IMR-90 (cell line): ENCODE measurements around the gene MYLK4. TPM values are rescaled to one million over a fixed set of nuclear protein-coding genes. Genes with fewer than 3 reads are reported as not detected.

Experiments
- ATAC-seq: fragments of 200-7000 bp; cut with Tn5 transposase; 2 replicates; pipeline ENCODE4 v1.9.1; 2020; ENCODE audit warnings: low read depth, mild to moderate bottlenecking, moderate library complexity
- BruUV-seq: library from RNA; stranded (reverse); fragments of 400-500 nt; replicated peaks from 2 replicates; lab custom pipeline; 2021; lab: Mats Ljungman, UMichigan
- CTCF ChIA-PET: fragments of 300-600 bp; formaldehyde crosslinking; extraction: SDS; loops from one replicate; lab custom pipeline; 2021; ENCODE audit warnings: antibody characterized with exemption; lab: Yijun Ruan, JAX
- POLR2A ChIA-PET: fragments of 300-600 bp; sonication (Branson Sonifier 250); formaldehyde crosslinking; loops from one replicate; lab custom pipeline; 2022; ENCODE audit warnings: antibody characterized with exemption; ENCODE audit not compliant: unreplicated experiment; lab: Charles Lee
- DNase-seq: peaks from one replicate; pipeline ENCODE4 v3.0.0; 2013
- H2AFZ ChIP-seq: replicated peaks from 2 replicates; pipeline ENCODE3; 2013; ENCODE audit warnings: low read length, mild to moderate bottlenecking; ENCODE audit not compliant: poor library complexity
- H2AK5ac ChIP-seq: 2 replicates; pipeline ENCODE4 v1.6.1; 2013; ENCODE audit warnings: low read depth, low read length, inconsistent platforms
- H2AK9ac ChIP-seq: replicated peaks from 2 replicates; pipeline ENCODE3; 2013; ENCODE audit warnings: mild to moderate bottlenecking, low read depth, low read length, moderate library complexity; ENCODE audit not compliant: poor library complexity
- H2BK120ac ChIP-seq: 2 replicates; pipeline ENCODE4 v1.6.1; 2013; ENCODE audit warnings: low read depth, low read length, inconsistent platforms
- H2BK15ac ChIP-seq: 3 replicates; pipeline ENCODE4 v1.6.1; 2013; ENCODE audit warnings: low read depth, low read length, inconsistent platforms
- H2BK20ac ChIP-seq: 2 replicates; pipeline ENCODE4 v1.6.1; 2013; ENCODE audit warnings: low read depth, mild to moderate bottlenecking, inconsistent platforms, low read length, moderate library complexity
- H2BK5ac ChIP-seq: 2 replicates; pipeline ENCODE4 v1.6.1; 2013; ENCODE audit warnings: mild to moderate bottlenecking, low read depth, low read length, inconsistent platforms; ENCODE audit not compliant: poor library complexity, severe bottlenecking
- H3K14ac ChIP-seq: replicated peaks from 2 replicates; pipeline ENCODE4 v1.6.1; 2013; ENCODE audit warnings: low read depth, low read length, inconsistent platforms
- H3K18ac ChIP-seq: 2 replicates; pipeline ENCODE4 v1.6.1; 2013; ENCODE audit warnings: low read depth, low read length, control low read depth
- H3K23ac ChIP-seq: 2 replicates; pipeline ENCODE4 v1.6.1; 2013; ENCODE audit warnings: low read depth, low read length, inconsistent platforms
- H3K27ac ChIP-seq: 2 replicates; pipeline ENCODE4 v1.5.1; 2013; ENCODE audit warnings: mild to moderate bottlenecking, control low read depth, low read length; ENCODE audit not compliant: insufficient read depth
- H3K27me3 ChIP-seq: 2 replicates; pipeline ENCODE4 v1.6.1; 2013; ENCODE audit warnings: low read length; ENCODE audit not compliant: control insufficient read depth, insufficient read depth
- H3K36me3 ChIP-seq: 2 replicates; pipeline ENCODE4 v1.6.1; 2013; ENCODE audit warnings: low read length, mixed read lengths; ENCODE audit not compliant: control insufficient read depth, insufficient read depth
- H3K4ac ChIP-seq: 2 replicates; pipeline ENCODE4 v1.6.1; 2013; ENCODE audit warnings: low read depth, low read length, inconsistent platforms
- H3K4me1 ChIP-seq: 2 replicates; pipeline ENCODE4 v1.6.1; 2013; ENCODE audit warnings: low read length, mixed read lengths; ENCODE audit not compliant: control insufficient read depth, insufficient read depth
- H3K4me2 ChIP-seq: 2 replicates; pipeline ENCODE4 v1.6.1; 2013; ENCODE audit warnings: low read depth, mild to moderate bottlenecking, control low read depth, low read length, moderate library complexity
- H3K4me3 ChIP-seq: 2 replicates; pipeline ENCODE4 v1.5.1; 2013; ENCODE audit warnings: low read depth, mild to moderate bottlenecking, control low read depth, low read length, moderate library complexity; ENCODE audit not compliant: insufficient read depth
- H3K56ac ChIP-seq: 2 replicates; pipeline ENCODE4 v1.6.1; 2013; ENCODE audit warnings: low read length, inconsistent platforms; ENCODE audit not compliant: insufficient read depth; ENCODE audit errors: extremely low read depth
- H3K79me1 ChIP-seq, 2 experiments: 2 replicates each; pipeline ENCODE4 v1.6.1; 2013; ENCODE audit warnings: low read length in 2 of 2, inconsistent platforms in 1 of 2, low read depth in 1 of 2
- H3K9ac ChIP-seq: 2 replicates; pipeline ENCODE4 v1.6.1; 2013; ENCODE audit warnings: low read depth, low read length, control low read depth
- H3K9me1 ChIP-seq: 2 replicates; pipeline ENCODE4 v1.6.1; 2013; ENCODE audit warnings: low read length, inconsistent platforms; ENCODE audit not compliant: insufficient read depth
- H3K9me3 ChIP-seq: 2 replicates; pipeline ENCODE4 v1.6.1; 2013; ENCODE audit warnings: low read length; ENCODE audit not compliant: control insufficient read depth, insufficient read depth
- H4K20me1 ChIP-seq: 2 replicates; pipeline ENCODE4 v1.6.1; 2013; ENCODE audit warnings: low read length, inconsistent platforms; ENCODE audit not compliant: insufficient read depth
- H4K5ac ChIP-seq: 2 replicates; pipeline ENCODE4 v1.6.1; 2013; ENCODE audit warnings: mild to moderate bottlenecking, low read depth, low read length, control low read depth
- H4K8ac ChIP-seq, 2 experiments: 2 replicates each; pipeline ENCODE4 v1.6.1; 2013; ENCODE audit warnings: low read depth in 2 of 2, low read length in 2 of 2, control low read depth in 1 of 2, inconsistent platforms in 1 of 2
- H4K91ac ChIP-seq: 2 replicates; pipeline ENCODE4 v1.6.1; 2013; ENCODE audit warnings: low read depth, low read length, inconsistent platforms; ENCODE audit not compliant: insufficient read depth
- CEBPB ChIP-seq: IDR thresholded peaks from 2 replicates; pipeline ENCODE4 v1.6.1; 2012; ENCODE audit warnings: low read depth, low read length, improper control_type of control experiment
- CHD1 ChIP-seq: IDR thresholded peaks from 2 replicates; pipeline ENCODE4 v1.6.1; 2012; ENCODE audit warnings: low read depth, low read length, improper control_type of control experiment
- MXI1 ChIP-seq: IDR thresholded peaks from 2 replicates; pipeline ENCODE4 v1.6.1; 2012; ENCODE audit warnings: low read depth, mild to moderate bottlenecking, low read length, moderate library complexity, borderline replicate concordance
- POLR2A ChIP-seq: IDR thresholded peaks from 2 replicates; pipeline ENCODE4 v1.6.1; 2012; ENCODE audit warnings: mild to moderate bottlenecking, low read depth, low read length
- RAD21 ChIP-seq: IDR thresholded peaks from 2 replicates; pipeline ENCODE4 v1.6.1; 2012; ENCODE audit warnings: low read length, improper control_type of control experiment
- RFX5 ChIP-seq: IDR thresholded peaks from 2 replicates; pipeline ENCODE4 v1.8.0; 2012; ENCODE audit warnings: low read depth, mild to moderate bottlenecking, low read length, moderate library complexity
- SMC3 ChIP-seq: fragments of 150-350 bp; IDR thresholded peaks from 2 replicates; pipeline ENCODE4 v1.6.1; 2016; ENCODE audit warnings: low read depth, mild to moderate bottlenecking, antibody characterized with exemption, low read length, moderate library complexity
- whole genome bisulfite sequencing, 2 experiments: methylation state at CpG; one replicate each; pipeline versions ENCODE4 v1.1.5 to v1.1.7; 2013; ENCODE audit warnings: missing lambda C conversion rate in 2 of 2; ENCODE audit not compliant: insufficient read length in 1 of 2; ENCODE audit errors: extremely low coverage in 2 of 2; 5-methylcytosine and 5-hydroxymethylcytosine counted together
- dilution Hi-C: fragments of 300-500 bp; cut with HindIII; formaldehyde crosslinking; loops from one replicate; pipeline ENCODE4 v1.14.3; 2018; ENCODE audit warnings: low sequenced_read_pairs; ENCODE audit not compliant: unreplicated experiment
- in situ Hi-C: fragments of 300-500 bp; cut with MboI; formaldehyde crosslinking; loops from 3 replicates; pipeline ENCODE4 v1.14.3; 2019; ENCODE audit warnings: low sequenced_read_pairs, inconsistent platforms, mixed read lengths
- intact Hi-C: fragments of 100-400 bp; cut with micrococcal nuclease; formaldehyde crosslinking; loops from 2 replicates; pipeline ENCODE4 v1.10.0; 2022
- polyA plus RNA-seq, 3 experiments: library from polyadenylated mRNA; depleted of rRNA; stranded (reverse); fragments of >200 nt; gene quantifications; 2 replicates each; pipeline ENCODE4 v1.2.3, GENCODE V29; 2012; ENCODE audit warnings: low replicate concordance in 1 of 3
- total RNA-seq: library from RNA; depleted of rRNA; stranded (reverse); fragments of >200 nt; gene quantifications from 2 replicates; pipeline ENCODE4 v1.2.3, GENCODE V29; 2012
- TF ChIP-seq, protein P1 (sequence below): conservative IDR thresholded peaks from 2 replicates; pipeline ENCODE4 v1.5.1; 2012; ENCODE audit warnings: mild to moderate bottlenecking, low read depth, low read length, improper control_type of control experiment

MYLK4 gene
- total and polyA plus RNA-seq, 2 of the 4 experiments (the other 2 are of a cell fraction): under 0.01 to 0.07 TPM

- no peaks in the 10 kb centered on the region for H3K79me1 ChIP-seq
- H3K56ac ChIP-seq: no peak overlapping the region
- no peak overlapping the region for H2BK20ac ChIP-seq
- H3K27ac ChIP-seq: no peak overlapping the region
- H2BK5ac ChIP-seq: no peak overlapping the region
- ChIA-PET CTCF (no interaction called here), POLR2A (no interaction called here)
- no peak overlapping the region for H2AK5ac ChIP-seq
- no peak overlapping the region for H3K4me2 ChIP-seq
- no peak overlapping the region for H2AK9ac ChIP-seq
- H3K4me1 ChIP-seq: no peaks in the 10 kb centered on the region
- 100% methylated on average over 1 of the region's 6 CpGs; no CpG with 5 or more reads in 1 of the 2 experiments for WGBS, 2 experiments
- H4K91ac ChIP-seq: no peak overlapping the region
- H3K23ac ChIP-seq: no peak overlapping the region
- no peak overlapping the region for H3K9ac ChIP-seq
- H3K18ac ChIP-seq: no peak overlapping the region
- BruUV-seq: no TSS peak
- TF ChIP-seq MXI1 (no peak), POLR2A (no peak), CHD1 (no peak), RFX5 (no peak), CEBPB (no peak), SMC3 (no peak), RAD21 (no peak)
- TF ChIP-seq, protein P1, sequence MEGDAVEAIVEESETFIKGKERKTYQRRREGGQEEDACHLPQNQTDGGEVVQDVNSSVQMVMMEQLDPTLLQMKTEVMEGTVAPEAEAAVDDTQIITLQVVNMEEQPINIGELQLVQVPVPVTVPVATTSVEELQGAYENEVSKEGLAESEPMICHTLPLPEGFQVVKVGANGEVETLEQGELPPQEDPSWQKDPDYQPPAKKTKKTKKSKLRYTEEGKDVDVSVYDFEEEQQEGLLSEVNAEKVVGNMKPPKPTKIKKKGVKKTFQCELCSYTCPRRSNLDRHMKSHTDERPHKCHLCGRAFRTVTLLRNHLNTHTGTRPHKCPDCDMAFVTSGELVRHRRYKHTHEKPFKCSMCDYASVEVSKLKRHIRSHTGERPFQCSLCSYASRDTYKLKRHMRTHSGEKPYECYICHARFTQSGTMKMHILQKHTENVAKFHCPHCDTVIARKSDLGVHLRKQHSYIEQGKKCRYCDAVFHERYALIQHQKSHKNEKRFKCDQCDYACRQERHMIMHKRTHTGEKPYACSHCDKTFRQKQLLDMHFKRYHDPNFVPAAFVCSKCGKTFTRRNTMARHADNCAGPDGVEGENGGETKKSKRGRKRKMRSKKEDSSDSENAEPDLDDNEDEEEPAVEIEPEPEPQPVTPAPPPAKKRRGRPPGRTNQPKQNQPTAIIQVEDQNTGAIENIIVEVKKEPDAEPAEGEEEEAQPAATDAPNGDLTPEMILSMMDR: no peak
- dilution Hi-C loops: no loop called here
- no peaks in the 10 kb centered on the region for H3K9me3 ChIP-seq
- no peak for ATAC-seq
- no peaks in the 10 kb centered on the region for H3K9me1 ChIP-seq
- H3K27me3 ChIP-seq: no peaks in the 10 kb centered on the region
- intact Hi-C loops: no loop called here
- peak overlapping the region; percentile 45 for H2AFZ ChIP-seq
- no peak overlapping the region for H3K4ac ChIP-seq
- H4K20me1 ChIP-seq: no peaks in the 10 kb centered on the region
- H2BK120ac ChIP-seq: no peak overlapping the region
- DNase-seq: no peak
- H3K14ac ChIP-seq: no peak overlapping the region
- no peak overlapping the region for H2BK15ac ChIP-seq
- no peak overlapping the region for H4K5ac ChIP-seq
- no peak overlapping the region for H4K8ac ChIP-seq
- in situ Hi-C loops: no loop called here
- H3K36me3 ChIP-seq: no peaks in the 10 kb centered on the region
- no peak overlapping the region for H3K4me3 ChIP-seq
Measured at GRCh38 chr6:2674857-2675256, 75.9 kb downstream of the MYLK4 start.
